GM12878 (cell line): ENCODE results near the gene TIMD4. TPM values are rescaled to one million over a fixed set of nuclear protein-coding genes. Genes with fewer than 3 reads are reported as not detected.

Source experiments
- BACH1 ChIP-seq: fragments of 450-650 bp; IDR thresholded peaks from 2 replicates; pipeline ENCODE4 v1.6.1; 2017; ENCODE audit warnings: mild to moderate bottlenecking, borderline replicate concordance
- BMI1 ChIP-seq: fragments of 450-650 bp; IDR thresholded peaks from 2 replicates; pipeline ENCODE4 v1.6.1; 2016; ENCODE audit warnings: mild to moderate bottlenecking, moderate library complexity, borderline replicate concordance
- BRCA1 ChIP-seq: IDR thresholded peaks from 2 replicates; pipeline ENCODE4 v1.6.1; 2011; ENCODE audit warnings: low read depth, low read length, improper control_type of control experiment
- CHD2 ChIP-seq: IDR thresholded peaks from 2 replicates; pipeline ENCODE4 v1.6.1; 2011; ENCODE audit warnings: low read depth, low read length, improper control_type of control experiment, borderline replicate concordance
- E2F4 ChIP-seq: IDR thresholded peaks from 2 replicates; pipeline ENCODE4 v1.6.1; 2012; ENCODE audit warnings: low read depth, low read length, improper control_type of control experiment
- EGR1 ChIP-seq, 2 experiments: IDR thresholded peaks; 1 replicate in 1 of 2; 2 replicates in 1 of 2; pipeline ENCODE4 v1.6.1; 2011 to 2012; ENCODE audit warnings: low read depth in 2 of 2, low read length in 2 of 2, borderline replicate concordance in 1 of 2, mild to moderate bottlenecking in 1 of 2, moderate library complexity in 1 of 2
- HCFC1 ChIP-seq: fragments of 150-350 bp; IDR thresholded peaks from 2 replicates; pipeline ENCODE4 v1.6.1; 2014; ENCODE audit warnings: low read length
- IKZF2 ChIP-seq, 2 experiments: fragments of 450-650 bp; IDR thresholded peaks; 2 replicates each; pipeline ENCODE4 v1.6.1; 2017; ENCODE audit warnings: mild to moderate bottlenecking in 2 of 2, moderate library complexity in 2 of 2
- MLLT1 ChIP-seq: fragments of 450-650 bp; IDR thresholded peaks from 2 replicates; pipeline ENCODE4 v1.6.1; 2016; ENCODE audit warnings: mild to moderate bottlenecking
- NFYB ChIP-seq: IDR thresholded peaks from 2 replicates; pipeline ENCODE4 v1.6.1; 2011; ENCODE audit warnings: low read depth, mild to moderate bottlenecking, low read length, improper control_type of control experiment, moderate library complexity; ENCODE audit not compliant: insufficient read depth
- POLR2AphosphoS2 ChIP-seq: IDR thresholded peaks from 2 replicates; pipeline ENCODE4 v1.6.1; 2011; ENCODE audit warnings: low read depth, mild to moderate bottlenecking, low read length, improper control_type of control experiment, moderate library complexity
- RAD21 ChIP-seq: IDR thresholded peaks from 2 replicates; pipeline ENCODE4 v1.6.1; 2011; ENCODE audit warnings: mild to moderate bottlenecking, low read depth, low read length, moderate library complexity; ENCODE audit not compliant: insufficient read depth
- SMAD5 ChIP-seq: IDR thresholded peaks from 2 replicates; pipeline ENCODE4 v1.6.1; 2016; ENCODE audit warnings: antibody characterized with exemption, low read depth
- STAT1 ChIP-seq: fragments of 450-650 bp; conservative IDR thresholded peaks from 2 replicates; pipeline ENCODE4 v1.6.1; 2014; ENCODE audit warnings: antibody characterized with exemption, mild to moderate bottlenecking
- TBL1XR1 ChIP-seq: IDR thresholded peaks from 2 replicates; pipeline ENCODE4 v1.6.1; 2012; ENCODE audit warnings: low read depth, low read length, improper control_type of control experiment
- WRNIP1 ChIP-seq: IDR thresholded peaks from 2 replicates; pipeline ENCODE4 v1.6.1; 2011; ENCODE audit warnings: low read depth, low read length, improper control_type of control experiment, borderline replicate concordance
- ZBED1 ChIP-seq: IDR thresholded peaks from 2 replicates; pipeline ENCODE4 v1.6.1; 2016; ENCODE audit warnings: borderline replicate concordance
- ZNF217 ChIP-seq: fragments of 450-650 bp; IDR thresholded peaks from 2 replicates; pipeline ENCODE4 v1.6.1; 2017; ENCODE audit warnings: antibody characterized with exemption, mild to moderate bottlenecking
- ZNF687 ChIP-seq: fragments of 450-650 bp; IDR thresholded peaks from 2 replicates; pipeline ENCODE4 v1.6.1; 2017; ENCODE audit warnings: mild to moderate bottlenecking, moderate library complexity
- ZSCAN29 ChIP-seq: fragments of 450-650 bp; IDR thresholded peaks from 2 replicates; pipeline ENCODE4 v1.6.1; 2017; ENCODE audit warnings: mild to moderate bottlenecking, moderate library complexity
- polyA plus RNA-seq, 11 experiments: library from polyadenylated mRNA; depleted of rRNA in 4 of 11; unstranded in 6 of 11; stranded (reverse) in 5 of 11; fragments of >200 nt; fragmentation: Nextera tagmentation in 4 of 11; fragmentation: Illumina TruSeq in 1 of 11; extraction: Ambion mirVana in 4 of 11; extraction: Trizol in 1 of 11; gene quantifications; 1 replicate in 1 of 11; 2 replicates in 10 of 11; pipeline versions ENCODE4 v1.2.1 to v1.2.3, GENCODE V29; 2011 to 2016; ENCODE audit warnings: inconsistent platforms in 2 of 11, missing spikeins in 2 of 11, low read depth in 1 of 11
- total RNA-seq, 4 experiments: library from RNA; depleted of rRNA in 3 of 4; stranded (reverse); fragments of >200 nt in 3 of 4; fragmentation: Illumina TruSeq in 1 of 4; extraction: Trizol in 1 of 4; gene quantifications; 2 replicates each; pipeline versions ENCODE4 v1.2.1 to v1.2.3, GENCODE V29; 2013 to 2021
- TF ChIP-seq, protein P1 (sequence below): fragments of 450-650 bp; IDR thresholded peaks from 2 replicates; pipeline ENCODE4 v1.6.1; 2017; ENCODE audit warnings: mild to moderate bottlenecking, moderate library complexity

The TIMD4 gene
- total and polyA plus RNA-seq, 10 of the 15 experiments (the other 5 are each of a cell fraction or from before 2014, with no cell fraction given), result 1.3 to 15.4 (median 5.3) TPM

DNA sequence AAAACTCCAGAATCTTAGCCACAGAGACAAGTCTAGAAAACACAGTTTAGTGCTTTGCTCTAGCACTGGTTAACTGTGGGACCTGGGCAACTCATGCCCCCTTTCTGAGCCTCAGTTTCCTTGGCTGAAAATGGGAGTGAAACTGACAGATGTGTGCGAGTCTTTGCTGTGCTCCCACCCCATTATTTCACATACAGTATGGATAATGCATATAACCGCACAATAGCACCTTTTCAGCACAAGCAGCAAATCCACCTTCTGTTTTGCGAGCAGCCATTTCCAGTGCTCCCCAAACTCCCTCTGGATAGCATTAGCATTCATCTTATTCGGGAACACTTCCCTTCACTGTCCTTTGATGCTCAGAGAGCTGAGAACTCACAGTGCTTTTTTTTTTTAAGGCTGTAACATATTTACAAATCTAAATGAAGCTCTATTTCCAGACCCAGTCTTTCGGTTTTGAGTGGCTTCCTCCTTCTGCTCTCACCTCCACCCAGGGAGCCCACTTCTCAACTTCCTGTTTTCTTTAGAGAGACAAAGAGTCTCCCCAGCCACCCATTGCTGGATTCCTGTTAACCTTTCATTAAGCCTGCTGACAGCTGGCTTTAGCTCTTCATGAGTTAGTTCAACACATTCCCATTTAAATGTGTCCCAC lies 49.2 kb downstream of the TIMD4 start (continued):
- TF ChIP-seq RAD21 (no peak), STAT1 (no peak), EGR1 (IDR thresholded peaks at IDR 0.05; ENCODE audit: borderline replicate concordance in 1 of 2, low read depth in 2 of 2, low read length in 2 of 2) (no peak), ZSCAN29 (no peak), TBL1XR1 (no peak), CHD2 (no peak), SMAD5 (no peak), BMI1 (no peak), IKZF2 (IDR thresholded peaks at IDR 0.05) (peak; percentile 79 to 84; a peak in 2 of 4 replicates), E2F4 (no peak), NFYB (no peak), POLR2AphosphoS2 (no peak), ZNF687 (peak; percentile 42; the same call in 1 of the 2 replicates), BACH1 (no peak), BRCA1 (no peak), ZBED1 (no peak), HCFC1 (no peak), ZNF217 (no peak), WRNIP1 (no peak), MLLT1 (0 out of 2 replicates have a peak, but pooled peaks have one; percentile 18)
- TF ChIP-seq, protein P1, sequence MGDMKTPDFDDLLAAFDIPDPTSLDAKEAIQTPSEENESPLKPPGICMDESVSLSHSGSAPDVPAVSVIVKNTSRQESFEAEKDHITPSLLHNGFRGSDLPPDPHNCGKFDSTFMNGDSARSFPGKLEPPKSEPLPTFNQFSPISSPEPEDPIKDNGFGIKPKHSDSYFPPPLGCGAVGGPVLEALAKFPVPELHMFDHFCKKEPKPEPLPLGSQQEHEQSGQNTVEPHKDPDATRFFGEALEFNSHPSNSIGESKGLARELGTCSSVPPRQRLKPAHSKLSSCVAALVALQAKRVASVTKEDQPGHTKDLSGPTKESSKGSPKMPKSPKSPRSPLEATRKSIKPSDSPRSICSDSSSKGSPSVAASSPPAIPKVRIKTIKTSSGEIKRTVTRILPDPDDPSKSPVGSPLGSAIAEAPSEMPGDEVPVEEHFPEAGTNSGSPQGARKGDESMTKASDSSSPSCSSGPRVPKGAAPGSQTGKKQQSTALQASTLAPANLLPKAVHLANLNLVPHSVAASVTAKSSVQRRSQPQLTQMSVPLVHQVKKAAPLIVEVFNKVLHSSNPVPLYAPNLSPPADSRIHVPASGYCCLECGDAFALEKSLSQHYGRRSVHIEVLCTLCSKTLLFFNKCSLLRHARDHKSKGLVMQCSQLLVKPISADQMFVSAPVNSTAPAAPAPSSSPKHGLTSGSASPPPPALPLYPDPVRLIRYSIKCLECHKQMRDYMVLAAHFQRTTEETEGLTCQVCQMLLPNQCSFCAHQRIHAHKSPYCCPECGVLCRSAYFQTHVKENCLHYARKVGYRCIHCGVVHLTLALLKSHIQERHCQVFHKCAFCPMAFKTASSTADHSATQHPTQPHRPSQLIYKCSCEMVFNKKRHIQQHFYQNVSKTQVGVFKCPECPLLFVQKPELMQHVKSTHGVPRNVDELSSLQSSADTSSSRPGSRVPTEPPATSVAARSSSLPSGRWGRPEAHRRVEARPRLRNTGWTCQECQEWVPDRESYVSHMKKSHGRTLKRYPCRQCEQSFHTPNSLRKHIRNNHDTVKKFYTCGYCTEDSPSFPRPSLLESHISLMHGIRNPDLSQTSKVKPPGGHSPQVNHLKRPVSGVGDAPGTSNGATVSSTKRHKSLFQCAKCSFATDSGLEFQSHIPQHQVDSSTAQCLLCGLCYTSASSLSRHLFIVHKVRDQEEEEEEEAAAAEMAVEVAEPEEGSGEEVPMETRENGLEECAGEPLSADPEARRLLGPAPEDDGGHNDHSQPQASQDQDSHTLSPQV, result no peak
